Femur (tissue), 1 donor: ENCODE measurements around the gene MGAT4B.
A peak's percentile ranks its signal among the peaks of the same experiment; 100 is the strongest.

Experiments
- DNase-seq: peaks from one replicate; pipeline ENCODE4 v3.0.0-alpha.2; 2017

Gene MGAT4B

DNA sequence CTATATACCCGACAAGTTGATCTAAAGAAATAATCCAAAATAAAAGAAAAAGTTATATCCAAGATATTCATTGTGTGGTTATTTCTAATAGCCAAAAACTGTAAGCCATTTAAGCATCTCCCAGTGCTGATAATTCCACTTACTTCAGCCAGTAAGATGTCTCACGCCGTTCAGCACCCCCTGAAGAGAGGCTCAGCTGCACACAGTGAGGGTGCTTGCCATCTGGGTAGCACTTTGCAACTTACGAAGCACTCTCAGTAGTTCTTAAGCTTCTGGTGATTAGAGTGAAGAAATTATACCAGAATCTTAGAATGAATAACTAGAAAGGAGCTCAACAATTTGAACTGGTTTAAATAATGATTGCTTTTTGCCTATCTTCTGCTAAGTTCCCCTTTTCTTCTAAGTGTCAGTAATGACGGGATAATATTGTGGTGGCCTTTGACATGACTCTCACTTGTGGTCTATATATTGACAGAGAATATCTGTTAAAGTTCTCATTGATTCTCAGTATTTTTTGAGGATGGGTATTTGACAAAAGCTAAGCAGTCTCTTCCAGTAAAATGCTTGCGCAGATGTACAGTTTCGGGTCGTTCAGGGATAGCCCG lies 39.1 kb downstream of the MGAT4B start:
- DNase-seq, result no peak

DNA sequence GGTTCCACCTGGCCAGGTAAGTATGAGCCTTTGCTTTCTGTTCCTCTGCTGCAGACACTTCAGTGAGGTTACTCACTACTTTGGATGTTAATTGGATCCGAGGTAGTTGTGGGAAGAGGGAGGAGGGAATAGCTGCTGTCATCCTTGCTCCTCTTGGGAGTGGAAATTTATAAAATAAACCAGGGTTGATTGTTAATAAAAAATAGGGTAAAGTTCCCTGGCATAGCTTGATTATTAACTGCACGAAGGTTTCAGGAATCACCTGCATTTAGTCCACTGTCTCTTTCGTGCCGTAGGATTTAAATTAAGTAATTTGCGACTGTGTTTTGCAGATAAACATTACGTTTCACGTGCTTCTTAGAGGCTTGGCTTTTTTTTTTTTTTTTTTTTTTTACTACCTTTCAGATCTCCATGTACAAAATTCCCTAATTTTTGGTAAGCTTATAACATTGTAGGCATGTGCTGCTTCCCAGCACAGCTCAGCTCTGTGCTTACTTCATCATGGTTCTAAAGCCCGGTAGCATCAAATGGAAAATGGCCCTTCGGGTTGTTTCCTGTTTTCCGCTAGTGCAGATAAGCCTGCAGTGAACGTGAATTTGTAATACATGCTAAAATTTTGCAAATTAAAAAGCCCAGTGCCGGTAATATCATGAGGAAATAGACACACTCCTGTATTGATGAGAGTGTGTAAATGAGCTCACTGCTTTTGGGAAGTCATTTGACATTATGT lies 39.8 kb downstream of the MGAT4B start:
- no peak for DNase-seq

DNA sequence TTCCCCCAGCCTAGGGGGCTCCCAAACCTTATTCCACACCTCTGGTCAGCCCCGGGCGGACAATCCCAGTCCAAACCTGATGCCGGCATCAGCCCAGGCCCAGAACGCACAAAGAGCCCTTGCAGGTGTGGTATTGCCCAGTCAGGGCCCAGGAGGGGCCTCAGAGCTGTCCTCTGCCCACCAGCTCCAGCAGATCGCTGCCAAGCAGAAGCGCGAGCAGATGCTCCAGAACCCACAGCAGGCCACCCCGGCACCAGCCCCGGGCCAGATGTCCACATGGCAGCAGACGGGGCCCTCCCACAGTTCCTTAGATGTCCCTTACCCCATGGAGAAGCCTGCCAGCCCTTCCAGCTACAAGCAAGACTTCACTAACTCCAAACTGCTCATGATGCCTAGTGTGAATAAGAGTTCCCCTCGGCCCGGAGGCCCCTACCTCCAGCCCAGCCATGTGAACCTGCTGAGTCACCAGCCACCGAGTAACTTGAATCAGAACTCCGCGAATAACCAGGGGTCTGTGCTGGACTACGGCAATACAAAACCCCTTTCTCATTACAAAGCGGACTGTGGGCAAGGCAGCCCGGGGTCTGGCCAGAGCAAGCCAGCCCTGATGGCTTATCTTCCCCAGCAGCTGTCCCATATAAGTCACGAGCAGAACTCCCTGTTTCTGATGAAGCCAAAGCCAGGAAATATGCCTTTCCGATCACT lies 40.5 kb downstream of the MGAT4B start:
- no peak for DNase-seq

DNA sequence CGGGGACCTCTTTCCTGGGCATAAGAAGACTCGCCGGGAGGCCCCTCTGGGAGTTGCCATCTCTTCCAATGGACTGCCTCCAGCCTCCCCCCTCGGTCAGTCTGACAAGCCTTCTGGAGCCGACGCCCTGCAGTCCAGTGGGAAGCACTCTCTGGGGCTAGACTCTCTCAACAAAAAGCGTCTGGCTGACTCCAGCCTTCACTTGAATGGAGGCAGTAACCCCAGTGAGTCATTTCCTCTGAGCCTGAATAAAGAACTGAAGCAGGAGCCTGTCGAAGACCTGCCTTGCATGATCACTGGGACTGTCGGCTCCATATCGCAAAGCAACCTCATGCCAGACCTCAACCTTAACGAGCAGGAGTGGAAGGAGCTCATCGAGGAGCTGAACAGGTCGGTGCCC lies 41.3 kb downstream of the MGAT4B start:
- no peak for DNase-seq

DNA sequence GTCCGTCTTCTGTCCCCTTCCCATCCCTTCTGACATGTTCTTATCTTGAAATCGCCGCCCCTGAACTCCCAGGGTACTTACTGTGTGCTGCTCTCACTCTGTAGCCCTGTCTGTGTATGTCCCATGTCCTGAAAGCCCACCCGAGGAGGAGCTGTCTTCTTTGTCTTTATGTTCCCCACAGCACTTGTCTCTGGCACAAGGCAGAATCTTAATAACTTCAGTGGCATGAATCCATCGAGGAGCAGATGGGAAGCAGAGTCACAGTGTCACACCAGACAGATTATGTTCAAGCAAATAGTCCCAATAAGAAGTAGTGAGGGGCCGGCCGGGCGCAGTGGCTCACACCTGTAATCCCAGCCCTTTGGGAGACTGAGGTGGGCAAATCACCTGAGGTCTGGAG lies 42.6 kb downstream of the MGAT4B start:
- DNase-seq, result no peak

DNA sequence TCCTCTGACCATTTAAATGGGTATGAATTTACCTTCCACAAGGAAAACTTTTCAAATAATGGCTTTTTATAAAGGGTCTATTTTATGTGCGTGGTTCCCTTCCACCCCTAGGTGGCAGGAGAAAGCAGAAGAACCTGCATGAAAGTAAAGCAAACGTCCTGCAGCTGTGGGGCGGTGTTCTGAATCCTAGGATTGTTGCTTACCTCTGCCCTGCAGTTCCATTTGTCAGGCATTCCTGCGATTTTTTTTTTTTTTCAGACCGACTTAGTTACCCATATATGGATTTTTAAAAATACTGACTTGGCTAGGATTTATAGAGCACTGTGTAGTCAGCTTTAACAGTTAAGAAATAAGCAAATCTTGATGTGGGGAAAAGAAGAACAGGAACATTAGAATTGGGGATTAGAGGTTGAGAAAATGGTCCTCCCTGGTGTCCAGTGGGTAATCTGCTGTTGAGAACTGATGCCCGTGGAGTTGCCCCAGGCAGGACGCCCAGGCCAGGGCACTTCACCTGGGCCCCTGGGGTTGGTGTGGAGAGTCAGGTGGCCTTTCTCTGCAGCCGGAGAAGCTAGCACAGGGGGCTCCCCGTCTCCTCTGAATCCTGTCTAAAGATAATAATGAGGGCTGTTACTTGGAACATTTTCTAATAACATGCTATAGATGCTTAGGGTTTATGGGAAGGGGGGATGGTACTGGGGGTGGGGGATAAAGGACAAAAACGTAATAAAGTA lies 43.3 kb downstream of the MGAT4B start:
- DNase-seq, result peak; percentile 67

DNA sequence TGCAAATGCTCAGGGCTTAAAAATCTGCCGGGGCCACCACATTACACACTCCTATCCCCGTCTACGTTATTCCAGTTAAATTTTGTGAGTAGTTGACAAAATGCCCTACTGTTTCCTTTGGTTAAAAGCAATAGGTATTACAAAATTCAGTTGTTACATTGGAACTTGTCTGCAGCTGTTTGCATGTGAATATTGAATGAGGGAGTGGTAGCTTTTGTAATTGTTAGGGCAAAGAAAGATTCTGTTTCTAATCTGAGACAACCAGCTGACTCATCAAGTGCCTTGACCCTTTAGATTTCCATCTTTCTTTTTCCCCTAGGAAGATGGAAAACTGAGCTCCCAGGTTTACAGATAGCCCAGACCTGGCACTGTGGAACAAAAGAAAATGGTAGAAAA lies 43.9 kb downstream of the MGAT4B start:
- DNase-seq, result no peak

DNA sequence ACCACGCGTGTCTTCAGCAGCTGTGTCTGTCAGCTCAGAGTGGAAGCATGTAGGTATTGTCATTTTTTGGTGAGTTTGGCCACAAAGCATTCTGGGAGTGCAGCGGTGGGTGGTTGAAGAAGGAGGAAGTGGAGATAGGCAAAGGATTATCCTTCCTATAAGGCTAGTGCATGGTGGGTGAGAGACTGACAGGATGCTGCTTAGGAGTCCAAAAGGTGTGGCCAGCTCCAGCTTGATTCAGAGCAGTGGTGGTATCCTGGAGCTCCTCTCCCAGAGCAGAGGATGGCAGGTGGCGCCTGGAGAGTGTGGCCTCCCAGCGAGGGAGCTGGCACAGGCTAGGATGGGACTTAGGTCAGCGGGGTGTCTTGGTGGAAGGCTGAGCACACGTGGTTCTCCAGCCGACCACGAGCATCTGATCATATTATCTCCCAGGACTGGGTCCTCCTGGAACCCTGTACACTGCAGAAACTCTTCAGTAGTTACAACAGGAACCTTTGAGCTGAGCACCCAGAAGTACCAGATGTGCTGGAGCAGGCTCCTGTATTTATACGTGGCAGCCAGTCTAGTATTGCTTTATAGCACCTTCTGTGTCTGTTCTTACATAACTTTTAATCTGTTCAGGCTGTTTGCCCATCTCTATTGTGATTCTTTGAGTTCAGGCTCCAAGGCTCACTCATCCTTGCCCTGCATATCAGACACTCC lies 44.4 kb downstream of the MGAT4B start:
- DNase-seq, result no peak

DNA sequence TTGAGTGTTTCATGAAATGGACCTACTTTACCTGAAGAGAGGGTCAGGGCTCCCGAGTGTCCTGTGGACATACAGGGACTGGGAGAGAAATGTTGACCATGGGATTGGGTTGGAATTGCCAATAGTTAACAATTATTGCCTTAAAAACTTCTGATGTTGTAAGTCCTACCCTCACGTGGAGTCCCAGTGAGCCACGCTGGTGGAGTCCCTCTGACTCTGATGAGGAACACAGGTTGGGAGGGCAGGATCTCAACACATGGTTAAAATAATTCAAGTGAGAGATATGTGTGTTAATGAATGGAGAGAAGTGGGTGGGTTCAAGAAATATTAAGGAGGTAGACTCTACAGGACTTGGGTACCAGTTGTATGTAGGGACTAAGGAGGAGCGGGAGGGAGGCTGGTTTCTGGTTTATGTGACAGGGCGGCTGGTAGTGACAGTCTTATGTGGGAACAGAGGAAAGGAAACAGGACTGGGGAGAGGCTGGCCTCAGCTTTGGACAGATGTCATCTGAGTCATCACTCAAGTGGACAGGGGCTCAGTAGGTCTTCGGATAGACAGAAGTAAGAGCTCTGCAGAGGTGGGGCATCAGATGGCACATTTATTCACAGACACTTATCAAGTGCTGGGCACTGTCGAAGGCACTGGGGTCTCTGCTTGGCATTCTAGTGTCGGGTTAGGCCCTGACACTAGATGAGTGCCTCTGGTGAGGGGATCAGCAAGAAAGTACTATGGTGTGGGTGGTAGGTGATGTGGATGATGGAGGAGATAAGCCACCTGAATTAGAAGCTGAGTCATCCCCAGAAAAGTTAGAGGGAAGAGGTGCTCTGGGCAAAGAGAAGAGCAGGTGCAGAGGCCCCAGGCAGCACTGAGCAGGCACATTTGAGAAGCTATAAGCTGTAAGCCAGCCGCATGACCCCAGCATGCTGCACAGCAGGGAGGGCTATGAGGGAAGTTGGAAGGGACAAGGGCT lies 46.8 kb downstream of the MGAT4B start:
- DNase-seq, result no peak

DNA sequence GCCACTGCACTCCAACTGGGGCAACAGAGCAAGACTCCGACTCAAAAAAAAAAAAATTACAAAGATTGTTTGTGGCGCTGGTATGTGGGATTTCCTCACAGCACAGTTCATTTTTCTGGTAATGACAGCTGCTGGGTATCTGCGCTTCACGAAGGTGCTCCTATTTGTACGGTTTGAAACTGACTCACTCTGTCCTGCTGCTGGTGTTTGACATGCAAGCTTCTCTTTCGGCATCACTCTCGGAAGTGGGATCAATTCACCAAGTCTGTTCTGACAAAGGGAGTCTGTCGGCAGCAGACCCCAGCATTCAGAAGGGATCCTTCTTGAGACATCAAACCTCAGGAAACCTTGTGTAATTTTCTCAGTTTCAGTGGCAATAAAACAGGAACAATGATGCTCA lies 47.7 kb downstream of the MGAT4B start:
- DNase-seq, result no peak

DNA sequence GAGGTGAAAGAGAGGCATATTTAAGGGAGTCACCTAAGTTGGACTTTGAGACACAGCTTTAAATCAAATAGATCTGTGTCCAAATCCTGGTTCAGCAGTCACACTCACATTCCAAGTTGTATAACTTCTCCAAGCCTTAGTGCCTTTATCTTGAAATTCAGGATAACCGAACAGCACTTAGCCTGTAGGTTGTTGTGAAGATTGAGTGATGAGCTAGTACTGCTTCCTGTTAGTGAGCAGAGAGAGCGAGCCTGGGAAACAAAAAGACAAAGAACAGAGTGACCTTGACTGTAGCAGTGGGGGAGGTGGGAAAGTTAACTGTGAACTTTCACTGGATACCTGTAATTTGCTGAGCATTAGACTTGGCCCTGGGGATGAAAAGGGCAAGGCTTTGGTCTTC lies 51.6 kb downstream of the MGAT4B start:
- no peak for DNase-seq

DNA sequence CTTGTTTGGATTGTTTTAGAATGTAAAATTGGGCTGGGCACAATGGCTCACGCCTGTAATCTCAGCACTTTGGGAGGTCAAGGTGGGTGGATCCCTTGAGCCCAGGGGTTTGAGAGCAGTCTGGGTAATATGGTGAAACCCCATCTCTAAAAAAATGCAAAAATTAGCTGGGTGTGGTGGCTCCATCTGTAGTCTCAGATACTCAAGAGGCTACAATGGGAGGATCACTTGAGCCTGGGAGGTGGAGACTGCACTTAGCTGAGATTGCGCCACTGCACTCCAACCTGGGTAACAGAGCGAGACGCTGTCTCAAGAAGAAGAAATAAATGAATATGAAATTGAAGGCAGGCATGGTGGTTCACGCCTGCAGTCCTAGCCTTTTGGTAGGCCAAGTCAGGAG lies 52.7 kb downstream of the MGAT4B start:
- no peak for DNase-seq

DNA sequence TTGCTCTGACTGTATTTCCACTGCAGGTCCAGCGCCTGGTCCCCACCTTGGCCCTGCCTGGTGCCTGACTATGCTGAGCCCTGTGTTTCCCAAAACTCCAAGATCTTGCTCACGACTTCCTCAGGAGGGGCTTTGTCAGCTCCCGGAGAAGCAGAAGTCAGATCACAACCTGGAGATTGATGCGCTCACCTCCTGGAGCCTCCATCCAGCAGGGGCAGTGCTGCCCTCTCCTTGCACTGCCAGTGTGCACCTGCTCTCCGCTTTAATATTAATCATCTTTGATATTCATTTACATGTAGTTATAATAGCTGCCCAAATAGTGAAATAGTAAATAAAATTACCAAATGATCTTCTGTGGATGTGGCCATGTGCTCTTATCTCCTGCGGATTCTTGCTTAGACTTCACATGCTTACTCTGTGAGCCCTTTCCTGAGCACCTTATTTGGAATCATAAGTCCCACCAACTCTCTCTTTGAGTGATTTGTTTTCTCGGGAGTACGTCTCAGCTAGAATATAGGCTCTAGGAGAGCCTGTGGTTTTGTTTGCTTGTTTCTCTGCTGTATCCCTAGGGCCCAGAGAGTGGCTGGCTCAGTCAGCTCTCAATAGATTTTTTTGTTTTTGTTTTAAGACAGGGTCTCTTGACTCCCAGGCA lies 56.7 kb downstream of the MGAT4B start:
- DNase-seq, result no peak

DNA sequence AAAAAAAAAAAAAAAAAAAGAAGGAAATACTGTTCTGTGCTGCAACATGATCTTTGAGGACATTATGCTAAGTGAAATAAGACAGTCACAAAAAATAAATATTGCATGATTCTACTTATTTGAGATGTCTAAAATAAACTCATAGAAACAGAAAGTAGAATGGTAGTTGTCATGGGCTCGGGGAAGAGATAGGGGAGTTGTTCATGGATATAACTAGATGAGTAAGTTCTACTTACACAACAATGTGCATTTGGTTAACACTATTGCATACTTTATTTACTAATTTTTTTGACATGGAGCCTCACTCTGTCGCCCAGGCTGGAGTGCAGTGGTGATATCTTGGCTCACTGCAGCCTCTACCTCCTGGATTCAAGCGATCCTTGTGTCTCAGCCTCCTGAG lies 58.9 kb downstream of the MGAT4B start:
- no peak for DNase-seq
